RWPE1 (cell line): ENCODE results near the gene PELI2.

Experiments
- CTCF ChIA-PET: fragments of 350-600 bp; sonication (Branson Sonifier 250); formaldehyde crosslinking; extraction: SDS; loops from one replicate; lab custom pipeline; 2021; lab: Yijun Ruan, JAX
- POLR2A ChIA-PET: fragments of 400-600 bp; formaldehyde crosslinking; extraction: SDS; loops from one replicate; lab custom pipeline; 2020; ENCODE audit warnings: antibody characterized with exemption; ENCODE audit not compliant: low non-redundant PET; lab: Yijun Ruan, JAX
- DNase-seq: peaks from one replicate; pipeline ENCODE4 v3.0.0; 2012; ENCODE audit warnings: low spot score
- H3K27ac ChIP-seq: fragments of 450-650 bp; 2 replicates; pipeline ENCODE4 v1.5.1; 2017
- TF ChIP-seq, protein P1 (sequence below): fragments of 450-650 bp; conservative IDR thresholded peaks from 2 replicates; pipeline ENCODE4 v1.5.1; 2017; ENCODE audit warnings: low read depth, mild to moderate bottlenecking

Gene PELI2

DNA sequence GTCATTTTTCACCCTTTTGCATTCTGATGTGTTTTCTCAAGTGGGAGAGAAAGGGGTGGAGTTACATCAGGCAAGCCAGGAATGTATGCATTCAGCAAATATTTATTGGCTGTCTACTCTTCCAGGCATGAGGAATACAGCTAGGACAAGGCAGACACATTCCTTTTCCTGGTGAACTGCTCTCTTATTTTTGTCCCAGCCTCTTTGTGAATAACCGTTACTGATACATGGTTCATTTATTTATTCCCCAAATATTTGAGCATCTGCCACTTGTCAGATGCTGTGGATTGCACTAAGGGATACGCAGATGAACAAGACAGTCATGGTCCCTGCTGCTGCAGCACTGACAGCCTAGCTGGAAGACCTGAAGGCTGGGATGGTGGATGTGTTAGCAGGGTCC lies 6.1 kb downstream of the PELI2 start:
- H3K27ac ChIP-seq: no peak overlapping the region
- ChIA-PET CTCF (no interaction called here), POLR2A (no interaction called here)
- no peak for DNase-seq
- TF ChIP-seq, protein P1, sequence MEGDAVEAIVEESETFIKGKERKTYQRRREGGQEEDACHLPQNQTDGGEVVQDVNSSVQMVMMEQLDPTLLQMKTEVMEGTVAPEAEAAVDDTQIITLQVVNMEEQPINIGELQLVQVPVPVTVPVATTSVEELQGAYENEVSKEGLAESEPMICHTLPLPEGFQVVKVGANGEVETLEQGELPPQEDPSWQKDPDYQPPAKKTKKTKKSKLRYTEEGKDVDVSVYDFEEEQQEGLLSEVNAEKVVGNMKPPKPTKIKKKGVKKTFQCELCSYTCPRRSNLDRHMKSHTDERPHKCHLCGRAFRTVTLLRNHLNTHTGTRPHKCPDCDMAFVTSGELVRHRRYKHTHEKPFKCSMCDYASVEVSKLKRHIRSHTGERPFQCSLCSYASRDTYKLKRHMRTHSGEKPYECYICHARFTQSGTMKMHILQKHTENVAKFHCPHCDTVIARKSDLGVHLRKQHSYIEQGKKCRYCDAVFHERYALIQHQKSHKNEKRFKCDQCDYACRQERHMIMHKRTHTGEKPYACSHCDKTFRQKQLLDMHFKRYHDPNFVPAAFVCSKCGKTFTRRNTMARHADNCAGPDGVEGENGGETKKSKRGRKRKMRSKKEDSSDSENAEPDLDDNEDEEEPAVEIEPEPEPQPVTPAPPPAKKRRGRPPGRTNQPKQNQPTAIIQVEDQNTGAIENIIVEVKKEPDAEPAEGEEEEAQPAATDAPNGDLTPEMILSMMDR: no peak

DNA sequence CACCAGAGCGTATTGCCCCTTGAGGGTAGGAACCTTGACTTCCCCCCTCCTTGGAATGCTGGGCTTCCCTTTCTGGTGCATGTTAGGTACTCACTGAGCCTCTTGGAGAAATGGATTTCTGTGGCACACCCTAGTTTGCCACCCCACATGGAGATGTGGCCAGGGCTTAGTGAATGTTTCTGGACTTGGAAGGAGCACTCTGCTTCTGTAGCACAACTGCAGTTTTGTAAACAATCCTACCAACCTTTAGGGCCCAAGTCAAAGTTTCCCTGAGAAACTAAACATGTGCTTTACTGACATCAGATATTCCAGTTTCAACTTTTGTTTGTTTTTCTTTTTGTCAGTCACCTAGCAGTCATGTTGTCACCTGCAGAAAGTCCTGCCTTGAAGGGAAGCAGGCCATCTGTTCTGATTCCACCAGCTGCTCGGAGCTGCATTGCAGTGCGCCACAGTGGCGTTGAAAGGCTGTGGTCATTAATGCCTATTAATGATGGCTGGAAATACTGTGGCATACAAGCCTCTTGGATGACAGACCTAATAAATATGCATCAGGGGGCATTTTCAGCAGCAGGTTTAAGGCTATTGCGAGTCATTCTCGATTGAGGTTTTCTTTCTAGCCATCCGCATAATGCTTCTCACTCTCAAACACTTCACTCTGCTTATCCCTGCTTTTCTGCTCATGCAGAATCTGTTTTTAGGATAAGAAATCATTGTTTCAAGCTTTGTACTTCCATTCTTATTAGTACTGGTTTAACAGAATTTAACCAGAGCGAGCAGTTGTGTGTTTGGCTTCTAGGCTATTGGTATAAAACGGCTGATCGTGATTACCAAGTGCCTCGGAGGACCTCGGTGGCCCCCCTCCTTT lies 7.8 kb downstream of the PELI2 start:
- POLR2A ChIA-PET: no interaction called here
- no peak for DNase-seq
- TF ChIP-seq, protein P1: no peak
- CTCF ChIA-PET: no interaction called here
- H3K27ac ChIP-seq: no peak overlapping the region

DNA sequence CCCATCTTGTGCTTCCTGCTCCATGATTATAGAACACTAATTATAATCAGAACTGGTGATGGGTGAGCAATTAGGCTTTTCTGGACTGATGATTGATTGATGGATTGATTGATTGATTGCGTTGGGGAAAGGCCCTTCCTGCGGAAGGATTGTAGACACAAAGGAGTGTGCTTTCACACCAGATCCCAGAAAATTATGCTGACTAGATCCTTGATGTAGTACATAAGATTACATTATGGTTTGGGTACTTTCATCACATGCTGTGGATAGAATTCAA lies 8.4 kb downstream of the PELI2 start:
- TF ChIP-seq, protein P1: no peak
- DNase-seq: no peak
- ChIA-PET POLR2A (no interaction called here), CTCF (no interaction called here)
- no peak overlapping the region for H3K27ac ChIP-seq

DNA sequence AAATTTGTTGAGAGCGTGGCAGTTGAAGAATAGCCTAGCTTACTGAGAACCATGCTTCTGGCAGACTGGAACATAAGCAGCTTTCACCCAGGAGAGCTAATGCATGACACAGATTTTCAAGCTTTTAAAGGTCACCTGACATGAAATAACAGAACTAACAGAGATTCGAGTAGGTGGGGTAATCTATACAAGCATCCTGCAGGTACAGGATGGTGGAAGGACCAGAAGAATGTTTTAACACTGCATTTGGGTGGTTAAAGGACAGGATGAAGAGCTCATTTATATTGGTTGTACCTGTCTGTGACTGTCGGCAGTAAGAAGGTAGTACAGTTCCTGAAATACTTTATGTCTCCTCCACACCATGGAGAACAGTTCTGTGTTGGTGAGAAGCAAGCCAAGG lies 8.9 kb downstream of the PELI2 start:
- ChIA-PET POLR2A (no interaction called here), CTCF (no interaction called here)
- DNase-seq: no peak

DNA sequence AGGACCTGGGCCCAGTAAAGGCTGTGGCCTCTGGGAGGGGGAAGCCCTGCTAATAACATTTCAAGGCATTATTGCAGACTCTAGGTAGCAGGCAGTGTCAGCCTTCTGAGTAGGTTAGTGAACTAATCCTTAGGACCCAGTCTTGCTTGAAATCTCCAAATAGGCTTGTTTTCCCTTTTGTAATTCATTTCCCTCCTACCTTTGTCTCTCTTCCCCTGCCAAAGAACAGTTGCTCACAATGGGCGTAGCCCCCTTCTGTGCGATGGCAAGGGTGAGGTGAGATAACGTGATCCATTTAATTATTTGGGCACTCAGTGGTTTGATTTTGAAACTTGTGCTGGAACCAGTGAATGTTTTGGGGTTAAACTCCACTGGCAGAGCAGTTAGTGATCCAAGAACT lies 10.9 kb downstream of the PELI2 start:
- H3K27ac ChIP-seq: no peak overlapping the region
- ChIA-PET CTCF (no interaction called here), POLR2A (no interaction called here)
- no peak for DNase-seq
- TF ChIP-seq, protein P1: no peak

More for the DNA sequence above, 8.9 kb downstream of the PELI2 start:
- TF ChIP-seq, protein P1: no peak
- no peak overlapping the region for H3K27ac ChIP-seq

DNA sequence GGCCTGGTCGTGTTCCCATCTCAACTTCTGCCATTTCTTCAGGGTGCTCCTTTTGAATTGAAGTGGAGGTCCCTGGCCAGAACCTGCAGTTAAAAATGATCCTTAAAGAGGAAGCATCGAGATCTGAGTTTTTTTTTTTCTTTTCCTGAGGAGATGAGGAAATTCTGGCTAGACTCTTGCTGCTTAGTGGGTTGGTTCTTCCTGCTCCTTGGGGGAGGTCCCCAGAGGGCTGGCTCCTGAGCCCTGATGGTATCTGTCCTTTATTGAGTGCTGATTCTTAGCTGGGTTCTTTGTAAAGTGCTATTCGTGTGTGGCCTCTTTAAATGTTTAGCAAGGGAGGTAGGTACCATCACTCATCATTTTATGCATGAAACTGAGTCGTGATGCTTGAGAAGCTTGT lies 11.7 kb downstream of the PELI2 start:
- TF ChIP-seq, protein P1: no peak
- H3K27ac ChIP-seq: no peak overlapping the region
- no peak for DNase-seq
- ChIA-PET POLR2A (no interaction called here), CTCF (no interaction called here)
